ENCODE results near the gene ANAPC16.

DNA sequence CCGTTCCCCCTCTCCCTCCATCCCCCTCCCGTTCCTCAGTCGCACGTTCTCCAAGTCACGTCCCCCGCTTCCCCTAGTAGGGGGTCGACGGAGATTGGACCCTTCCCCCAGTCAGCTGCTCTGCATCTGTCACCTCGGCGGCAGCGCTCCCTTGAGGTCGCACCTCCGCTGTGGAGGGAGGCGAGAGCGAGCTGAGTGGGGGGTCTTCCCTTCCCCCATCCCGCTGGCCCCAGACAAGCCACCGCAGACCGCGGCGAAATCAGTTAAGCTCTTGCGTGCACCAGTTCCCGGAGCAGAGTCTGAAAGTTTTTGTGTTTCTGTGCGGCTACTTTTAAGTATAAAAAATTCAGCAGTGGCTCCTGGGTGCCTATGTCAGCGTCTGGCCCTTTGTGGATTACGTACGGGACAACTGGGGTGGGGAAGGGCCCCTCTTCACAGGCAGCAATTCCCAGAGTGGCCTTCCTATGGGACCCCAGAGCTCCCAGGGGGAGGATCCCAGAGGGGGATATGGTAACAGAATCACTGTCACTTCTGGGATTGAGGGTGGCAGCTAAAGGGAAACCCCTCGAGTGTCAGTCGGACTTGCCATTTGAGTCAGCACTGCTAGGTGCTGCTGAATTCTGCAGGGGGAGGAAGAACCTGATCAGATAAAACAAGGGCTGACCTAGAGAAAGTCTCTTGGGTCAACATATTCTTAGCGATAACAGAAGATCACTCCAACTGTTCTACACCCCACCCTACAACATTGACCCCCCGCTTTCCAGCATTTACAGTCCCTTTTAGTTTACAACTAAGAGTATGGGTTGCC, 45.4 kb downstream of the ANAPC16 start:
- TF ChIP-seq EZH2 (IDR thresholded peaks at IDR 0.05; ENCODE audit: borderline replicate concordance, insufficient read depth, low read depth, low read length, poor library complexity, severe bottlenecking): no peak
- TF ChIP-seq, protein P1, sequence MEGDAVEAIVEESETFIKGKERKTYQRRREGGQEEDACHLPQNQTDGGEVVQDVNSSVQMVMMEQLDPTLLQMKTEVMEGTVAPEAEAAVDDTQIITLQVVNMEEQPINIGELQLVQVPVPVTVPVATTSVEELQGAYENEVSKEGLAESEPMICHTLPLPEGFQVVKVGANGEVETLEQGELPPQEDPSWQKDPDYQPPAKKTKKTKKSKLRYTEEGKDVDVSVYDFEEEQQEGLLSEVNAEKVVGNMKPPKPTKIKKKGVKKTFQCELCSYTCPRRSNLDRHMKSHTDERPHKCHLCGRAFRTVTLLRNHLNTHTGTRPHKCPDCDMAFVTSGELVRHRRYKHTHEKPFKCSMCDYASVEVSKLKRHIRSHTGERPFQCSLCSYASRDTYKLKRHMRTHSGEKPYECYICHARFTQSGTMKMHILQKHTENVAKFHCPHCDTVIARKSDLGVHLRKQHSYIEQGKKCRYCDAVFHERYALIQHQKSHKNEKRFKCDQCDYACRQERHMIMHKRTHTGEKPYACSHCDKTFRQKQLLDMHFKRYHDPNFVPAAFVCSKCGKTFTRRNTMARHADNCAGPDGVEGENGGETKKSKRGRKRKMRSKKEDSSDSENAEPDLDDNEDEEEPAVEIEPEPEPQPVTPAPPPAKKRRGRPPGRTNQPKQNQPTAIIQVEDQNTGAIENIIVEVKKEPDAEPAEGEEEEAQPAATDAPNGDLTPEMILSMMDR (IDR thresholded peaks at IDR 0.05): no peak

All from B cell (primary cell).